GM19455 (cell line): ENCODE measurements around the gene JAKMIP2.

Experiments used
- ATAC-seq: cut with Tn5 transposase; IDR thresholded peaks from one replicate; pipeline ENCODE4 v1.9.1; 2021; ENCODE audit not compliant: unreplicated experiment

The JAKMIP2 gene

DNA sequence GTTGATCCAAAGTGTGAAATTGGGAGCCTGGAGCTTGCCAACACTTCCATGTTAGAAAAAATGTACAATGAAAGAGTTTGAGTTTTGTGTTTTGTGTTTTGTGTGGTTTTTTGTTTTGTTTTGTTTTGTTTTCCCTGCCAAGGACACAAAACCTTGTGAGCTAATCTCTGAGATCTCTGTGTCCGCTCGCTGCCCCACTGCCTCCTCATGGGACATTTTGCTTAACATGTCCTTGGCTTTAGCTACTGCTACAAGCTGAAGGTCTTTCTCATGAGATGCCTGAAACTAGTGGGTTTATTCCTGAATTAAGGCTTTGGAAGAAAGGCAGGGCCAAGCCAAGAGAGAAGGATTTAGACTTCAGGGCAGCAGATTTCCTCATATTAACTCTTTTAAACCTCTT, 7.3 kb upstream of the JAKMIP2 start:
- ATAC-seq: no peak

DNA sequence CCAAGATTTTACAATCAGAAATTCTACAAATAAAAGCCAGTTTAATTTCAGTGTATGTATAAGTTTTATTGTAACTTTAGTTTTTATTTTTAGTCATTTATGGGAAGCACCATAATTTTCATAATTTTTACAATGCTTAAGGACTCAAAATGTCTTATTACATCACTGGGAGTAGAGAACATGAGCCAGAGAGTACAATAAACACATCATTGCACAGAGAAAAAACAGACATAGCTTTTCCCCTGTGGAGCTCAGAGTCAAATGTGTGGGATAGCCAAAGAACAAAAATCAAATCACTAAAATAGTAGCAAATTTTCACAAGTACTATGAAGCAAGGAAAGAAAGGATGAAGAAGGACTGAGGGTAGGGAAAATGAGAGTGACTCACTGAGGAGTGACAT, 5.5 kb upstream of the JAKMIP2 start:
- ATAC-seq: no peak

- ATAC-seq: no peak
These were observed 3.6 kb upstream of the JAKMIP2 start for GRCh38 chr5:147786142-147786541.

DNA sequence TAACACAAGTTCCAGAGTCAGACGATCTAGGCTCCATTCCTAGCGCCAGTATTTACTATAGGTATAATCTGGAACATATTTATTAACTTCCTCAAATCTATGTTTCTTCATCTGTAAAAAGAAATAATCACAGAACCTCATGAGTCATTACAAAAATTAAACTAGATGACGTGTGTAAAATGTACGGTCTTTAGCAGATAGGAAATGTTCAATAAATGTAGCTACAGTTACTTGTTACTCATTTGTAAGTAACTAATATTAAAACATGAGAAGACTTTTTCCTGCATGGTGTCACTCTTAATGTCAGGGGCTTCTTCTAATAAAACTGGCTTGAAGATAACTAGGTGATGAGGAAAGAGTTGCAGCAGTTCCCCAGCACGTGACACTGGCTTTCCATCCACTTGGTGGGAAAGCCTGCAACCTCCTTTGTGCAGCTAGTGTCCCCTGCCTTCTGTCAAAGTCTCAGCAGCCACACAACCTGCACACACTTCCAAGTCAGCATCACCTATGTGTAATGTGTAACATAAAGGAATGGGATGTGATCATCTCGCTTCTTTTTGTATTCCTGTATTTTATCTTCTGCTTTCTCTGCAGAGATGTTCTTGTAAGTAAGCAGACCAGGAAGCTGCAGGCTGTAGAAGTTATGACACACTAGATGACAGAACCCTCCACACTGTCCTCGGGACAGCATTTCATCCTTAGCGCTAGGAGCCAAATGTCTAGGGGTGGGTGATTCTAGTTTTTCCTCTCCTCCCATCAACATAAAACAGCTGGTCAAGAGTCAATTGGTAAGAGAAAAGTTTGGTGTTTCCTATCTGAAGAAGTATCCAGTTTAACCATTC, 1.8 kb upstream of the JAKMIP2 start:
- no peak for ATAC-seq

DNA sequence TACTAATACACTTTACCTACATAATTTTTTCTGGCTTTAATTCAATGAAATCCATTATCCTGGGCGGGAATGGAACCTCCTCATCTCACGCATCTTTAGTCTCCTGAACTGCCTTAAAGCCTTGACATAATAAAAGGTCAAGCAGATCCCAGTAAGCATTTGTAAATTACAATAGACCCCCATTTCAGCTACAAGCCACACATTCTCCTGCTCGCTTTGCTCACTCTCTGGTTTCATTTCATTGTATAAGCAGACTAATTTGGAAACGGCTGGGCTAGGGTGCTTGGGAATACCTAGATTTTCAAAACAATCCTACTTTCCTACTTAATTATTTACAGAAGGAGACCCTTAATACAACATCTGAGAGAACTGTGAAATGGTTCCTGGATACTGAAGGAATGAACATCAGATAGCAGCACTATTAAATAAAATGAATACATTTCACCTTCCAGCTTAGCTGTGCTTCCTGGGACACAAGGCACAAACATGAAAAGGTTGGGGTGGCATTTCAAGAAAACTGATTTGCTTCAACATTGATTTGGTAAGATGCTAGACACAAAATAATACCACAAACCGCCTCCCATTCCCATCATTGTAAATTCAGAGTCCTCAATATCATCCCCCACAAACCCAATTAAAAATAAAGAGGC, 1.5 kb downstream of the JAKMIP2 start:
- ATAC-seq: no peak

- ATAC-seq: no peak
These were observed 2.8 kb downstream of the JAKMIP2 start for GRCh38 chr5:147779694-147780093.

- no peak for ATAC-seq
These were observed 5.5 kb downstream of the JAKMIP2 start for GRCh38 chr5:147776989-147777388.

GRCh38 chr5:147773587-147773986, 8.9 kb downstream of the JAKMIP2 start:
- no peak for ATAC-seq

DNA sequence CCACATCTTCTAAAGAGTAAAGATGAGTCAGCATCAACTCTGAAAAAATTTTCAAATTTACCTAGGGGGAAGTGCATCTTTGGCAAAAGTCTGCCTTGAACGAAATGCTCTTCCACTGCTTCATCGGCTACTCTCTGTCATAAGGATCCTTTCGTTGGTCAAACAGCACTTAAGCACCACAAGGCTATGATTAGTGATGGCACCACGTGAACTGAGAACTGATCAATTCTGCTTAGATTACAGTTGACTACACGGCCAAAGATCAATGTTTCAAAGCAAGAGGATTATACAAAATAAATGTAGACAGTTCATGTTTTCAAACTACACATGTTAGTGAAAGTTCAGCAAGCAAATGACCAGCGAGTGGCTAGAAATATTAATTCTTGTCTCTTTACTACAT, 9.4 kb downstream of the JAKMIP2 start:
- no peak for ATAC-seq

- no peak for ATAC-seq
These were observed 15.5 kb downstream of the JAKMIP2 start for GRCh38 chr5:147767048-147767447.

- no peak for ATAC-seq
These were observed 18.6 kb downstream of the JAKMIP2 start for GRCh38 chr5:147763791-147764525.

DNA sequence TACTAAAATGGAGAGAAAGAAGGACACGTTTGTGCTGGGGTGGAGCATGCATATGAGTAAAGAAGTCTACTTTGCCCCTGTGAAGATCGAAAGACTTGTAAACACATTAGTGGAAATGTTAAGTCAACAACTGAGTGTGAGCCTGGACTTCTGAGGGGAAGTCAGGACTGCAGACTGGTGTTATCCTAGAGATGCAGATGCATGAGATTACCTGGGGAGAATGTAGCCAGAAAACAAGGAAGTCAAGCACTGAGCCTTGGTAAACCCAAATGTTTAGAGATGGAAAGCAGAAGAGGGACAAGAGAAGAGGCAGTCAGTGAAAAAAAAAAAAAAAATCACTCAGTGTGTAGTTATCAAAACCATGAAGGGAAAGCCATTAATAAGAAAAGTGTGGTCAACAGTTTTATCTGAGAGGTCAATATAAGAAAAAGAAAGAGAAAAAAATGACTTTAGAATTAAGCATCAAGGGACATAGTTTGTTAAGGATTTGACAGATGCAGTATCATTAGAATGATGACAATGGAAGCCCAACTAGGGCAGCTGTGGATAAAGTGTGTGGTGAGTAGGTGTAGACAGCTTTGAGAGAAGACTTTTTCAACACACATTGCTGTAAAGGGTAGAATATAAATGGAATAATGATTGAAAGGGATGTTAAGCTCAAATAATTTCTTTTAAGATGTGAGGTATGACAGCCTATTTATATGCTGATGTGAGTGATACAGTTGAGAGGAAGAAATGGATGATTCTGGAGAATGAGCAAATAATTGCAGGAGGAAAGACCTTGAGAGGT, 22.2 kb downstream of the JAKMIP2 start:
- no peak for ATAC-seq

DNA sequence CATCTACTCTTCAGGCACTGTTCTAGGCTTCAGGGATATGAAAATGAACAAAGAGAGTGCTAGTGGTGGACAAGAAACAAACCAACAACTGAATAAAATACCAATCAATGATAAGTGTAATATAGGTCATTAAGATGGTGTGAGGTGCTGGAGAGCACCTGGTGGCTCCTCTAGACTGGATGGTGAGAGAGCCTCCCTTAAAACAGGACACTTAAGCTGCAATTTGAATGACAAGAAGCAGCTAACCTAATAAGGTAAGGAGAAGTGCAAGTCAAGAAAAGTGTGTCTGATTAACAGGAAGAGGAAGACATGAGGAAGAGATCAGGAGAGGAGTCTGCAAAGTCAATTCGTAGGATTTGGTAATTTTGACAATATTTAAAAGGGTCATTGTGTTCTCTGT, 23.1 kb downstream of the JAKMIP2 start:
- no peak for ATAC-seq

DNA sequence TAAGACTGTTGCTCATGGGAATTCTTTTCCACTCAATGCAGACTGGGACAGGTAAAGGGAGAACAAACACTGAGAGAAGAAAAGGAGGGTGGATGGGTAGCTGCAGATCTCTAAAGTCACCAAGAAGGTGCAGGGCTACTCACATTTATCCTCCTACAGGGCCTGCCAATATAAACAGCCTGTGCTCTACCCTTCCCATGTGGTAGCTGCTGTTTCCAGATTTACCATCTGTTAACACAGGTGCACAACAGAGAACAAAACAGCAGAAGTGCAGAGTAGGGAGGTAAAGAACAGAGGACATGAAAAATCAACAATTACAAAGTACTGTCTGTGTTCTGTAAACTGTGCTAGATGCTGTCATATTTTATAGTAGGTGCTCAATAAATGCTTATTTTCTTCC, 26.0 kb downstream of the JAKMIP2 start:
- ATAC-seq: no peak

- no peak for ATAC-seq
These were observed 28.0 kb downstream of the JAKMIP2 start for GRCh38 chr5:147754372-147755122.

- no peak for ATAC-seq
These were observed 28.8 kb downstream of the JAKMIP2 start for GRCh38 chr5:147753765-147754164.

GRCh38 chr5:147752666-147753290, 29.8 kb downstream of the JAKMIP2 start:
- ATAC-seq: no peak

- no peak for ATAC-seq
These were observed 30.5 kb downstream of the JAKMIP2 start for GRCh38 chr5:147752033-147752432.

DNA sequence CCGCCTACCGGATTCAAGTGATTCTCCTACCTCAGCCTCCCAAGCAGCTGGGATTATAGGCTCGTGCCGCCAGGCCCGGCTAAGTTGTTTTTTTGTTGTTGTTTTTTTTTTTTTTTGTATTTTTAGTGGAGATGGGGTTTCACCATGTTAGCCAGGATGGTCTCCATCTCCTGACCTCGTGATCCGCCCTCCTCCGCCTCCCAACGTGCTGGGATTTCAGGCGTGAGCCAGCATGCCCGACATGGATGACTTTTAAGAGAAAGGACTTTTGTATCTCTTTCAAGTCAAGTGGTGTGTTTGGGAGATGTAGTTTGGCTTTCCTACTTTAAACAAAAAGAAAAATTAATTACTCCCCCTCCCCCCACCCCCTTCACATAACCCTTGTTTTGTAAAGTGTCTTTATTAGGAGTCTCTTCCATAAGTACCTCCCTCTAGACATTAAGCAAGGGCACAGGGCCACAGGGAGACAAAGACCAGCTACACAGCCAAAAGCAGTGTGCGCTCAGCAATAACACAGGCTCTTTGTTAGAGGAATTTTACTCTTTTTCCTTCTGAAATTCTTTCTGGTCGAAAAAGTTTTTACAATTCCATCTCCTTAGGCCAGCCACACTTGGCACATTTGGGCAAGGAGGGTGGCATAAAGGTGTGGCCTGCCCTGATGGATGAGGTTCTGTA, 31.2 kb downstream of the JAKMIP2 start:
- no peak for ATAC-seq
